ENCODE results near the gene FMN2.

DNA sequence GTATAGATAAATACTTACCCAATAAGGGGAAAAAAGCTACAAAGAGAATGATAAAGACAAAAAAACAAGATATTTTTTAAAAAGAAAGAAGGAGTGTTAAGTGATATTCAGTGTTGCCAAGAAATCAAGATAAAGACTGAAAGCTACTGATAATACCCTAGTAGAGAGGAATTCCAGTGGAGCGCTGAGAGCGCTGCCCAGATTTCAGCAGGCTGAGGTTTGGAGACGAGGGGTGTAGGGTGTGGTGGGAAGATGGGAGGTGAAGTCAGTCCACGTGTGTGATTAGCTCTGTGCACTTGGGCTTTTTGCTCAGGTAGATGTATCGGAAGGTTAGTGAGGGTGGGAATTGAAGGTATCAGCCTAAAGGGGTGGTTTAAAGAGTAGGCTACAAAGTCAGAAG, 47.8 kb downstream of the FMN2 start:
- TF ChIP-seq, protein P1, sequence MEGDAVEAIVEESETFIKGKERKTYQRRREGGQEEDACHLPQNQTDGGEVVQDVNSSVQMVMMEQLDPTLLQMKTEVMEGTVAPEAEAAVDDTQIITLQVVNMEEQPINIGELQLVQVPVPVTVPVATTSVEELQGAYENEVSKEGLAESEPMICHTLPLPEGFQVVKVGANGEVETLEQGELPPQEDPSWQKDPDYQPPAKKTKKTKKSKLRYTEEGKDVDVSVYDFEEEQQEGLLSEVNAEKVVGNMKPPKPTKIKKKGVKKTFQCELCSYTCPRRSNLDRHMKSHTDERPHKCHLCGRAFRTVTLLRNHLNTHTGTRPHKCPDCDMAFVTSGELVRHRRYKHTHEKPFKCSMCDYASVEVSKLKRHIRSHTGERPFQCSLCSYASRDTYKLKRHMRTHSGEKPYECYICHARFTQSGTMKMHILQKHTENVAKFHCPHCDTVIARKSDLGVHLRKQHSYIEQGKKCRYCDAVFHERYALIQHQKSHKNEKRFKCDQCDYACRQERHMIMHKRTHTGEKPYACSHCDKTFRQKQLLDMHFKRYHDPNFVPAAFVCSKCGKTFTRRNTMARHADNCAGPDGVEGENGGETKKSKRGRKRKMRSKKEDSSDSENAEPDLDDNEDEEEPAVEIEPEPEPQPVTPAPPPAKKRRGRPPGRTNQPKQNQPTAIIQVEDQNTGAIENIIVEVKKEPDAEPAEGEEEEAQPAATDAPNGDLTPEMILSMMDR (IDR thresholded peaks at IDR 0.05), result no peak
- no peak for TF ChIP-seq POLR2A (IDR thresholded peaks at IDR 0.05)

All from Peyer's patch (tissue), 4 donors.